HL-60 (cell line): ENCODE measurements around the gene SLCO2A1.

Experiments
- DNase-seq, 2 experiments: peaks; one replicate each; pipeline ENCODE4 v3.0.0-alpha.2; 2010 to 2020; ENCODE audit warnings: low read depth in 1 of 2, low spot score in 1 of 2
- H3K27ac ChIP-seq: fragments of 250-450 bp; sonication (Bioruptor Pico); replicated peaks from 2 replicates; pipeline ENCODE4 v1.5.1; 2020; ENCODE audit warnings: mild to moderate bottlenecking, moderate library complexity
- H3K27me3 ChIP-seq: fragments of 250-450 bp; sonication (Bioruptor Pico); 2 replicates; pipeline ENCODE4 v1.5.1; 2021; ENCODE audit warnings: mild to moderate bottlenecking, moderate library complexity; ENCODE audit not compliant: insufficient read depth, poor library complexity, severe bottlenecking
- H3K4me3 ChIP-seq: replicated peaks from 2 replicates; pipeline ENCODE4 v1.5.1; 2011; ENCODE audit warnings: mild to moderate bottlenecking, control low read depth, low read length; ENCODE audit not compliant: insufficient read depth
- GABPA ChIP-seq: IDR thresholded peaks from 2 replicates; pipeline ENCODE4 v1.6.1; 2012; ENCODE audit warnings: low read depth
- POLR2AphosphoS5 ChIP-seq: IDR thresholded peaks from 2 replicates; pipeline ENCODE4 v1.6.1; 2012; ENCODE audit warnings: low read depth
- SPI1 ChIP-seq: IDR thresholded peaks from 2 replicates; pipeline ENCODE4 v1.6.1; 2012; ENCODE audit warnings: low read depth, mild to moderate bottlenecking, borderline replicate concordance
- TF ChIP-seq, protein P1 (sequence below): IDR thresholded peaks from 2 replicates; pipeline ENCODE4 v1.6.1; 2012; ENCODE audit warnings: low read depth; ENCODE audit not compliant: insufficient replicate concordance
- TF ChIP-seq, protein P2 (sequence below): IDR thresholded peaks from one replicate; pipeline ENCODE4 v1.5.1; 2011; ENCODE audit warnings: low read length, control low read depth, inconsistent platforms; ENCODE audit not compliant: insufficient read depth

Gene SLCO2A1

DNA sequence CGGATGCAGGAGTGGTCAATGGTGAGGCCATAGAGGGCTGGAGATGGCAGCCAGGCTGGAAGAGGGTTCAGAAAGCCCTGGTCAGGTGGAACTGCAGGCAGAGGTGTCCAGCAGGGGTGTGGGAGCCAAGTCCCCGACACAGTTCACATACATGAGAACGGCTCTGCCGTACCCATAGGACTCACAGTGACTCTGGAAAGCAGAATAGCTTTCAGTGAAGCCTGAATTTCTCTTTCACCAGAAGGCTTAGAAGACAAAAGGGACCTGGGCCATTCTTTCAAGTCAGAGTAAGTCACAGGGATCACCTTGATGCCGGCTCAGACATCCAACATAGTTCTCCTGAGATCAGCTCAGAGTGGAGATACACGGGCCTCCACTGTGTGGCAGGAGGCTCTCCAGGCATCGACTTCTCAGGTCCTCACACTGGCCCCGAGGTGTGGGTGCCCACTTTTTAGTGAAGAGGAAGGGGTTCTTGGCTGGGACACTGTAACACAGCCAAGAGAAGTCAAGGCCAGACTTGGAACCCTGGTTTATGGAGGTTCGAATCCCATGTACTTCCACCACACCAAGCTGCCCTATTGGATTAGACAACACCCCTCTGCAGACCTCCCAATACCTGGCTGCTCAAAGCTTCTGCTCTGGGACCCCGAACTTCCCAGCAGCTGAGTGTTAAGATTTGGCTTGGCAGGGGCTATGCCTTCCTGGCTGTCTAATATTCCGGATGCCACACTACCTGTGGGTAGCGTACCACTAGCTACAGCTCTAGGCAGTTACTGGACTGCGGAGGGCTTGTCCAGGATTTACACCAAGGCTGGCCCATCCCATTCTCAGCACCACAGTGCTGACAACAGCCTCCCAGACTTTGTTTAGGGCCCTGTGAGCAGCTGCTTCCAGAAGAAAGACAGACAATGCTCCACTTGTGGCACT, 93.6 kb downstream of the SLCO2A1 start:
- H3K27me3 ChIP-seq: no peaks in the 10 kb centered on the region
- DNase-seq: no peak
- TF ChIP-seq POLR2AphosphoS5 (no peak), GABPA (no peak), SPI1 (no peak)
- TF ChIP-seq, protein P1, sequence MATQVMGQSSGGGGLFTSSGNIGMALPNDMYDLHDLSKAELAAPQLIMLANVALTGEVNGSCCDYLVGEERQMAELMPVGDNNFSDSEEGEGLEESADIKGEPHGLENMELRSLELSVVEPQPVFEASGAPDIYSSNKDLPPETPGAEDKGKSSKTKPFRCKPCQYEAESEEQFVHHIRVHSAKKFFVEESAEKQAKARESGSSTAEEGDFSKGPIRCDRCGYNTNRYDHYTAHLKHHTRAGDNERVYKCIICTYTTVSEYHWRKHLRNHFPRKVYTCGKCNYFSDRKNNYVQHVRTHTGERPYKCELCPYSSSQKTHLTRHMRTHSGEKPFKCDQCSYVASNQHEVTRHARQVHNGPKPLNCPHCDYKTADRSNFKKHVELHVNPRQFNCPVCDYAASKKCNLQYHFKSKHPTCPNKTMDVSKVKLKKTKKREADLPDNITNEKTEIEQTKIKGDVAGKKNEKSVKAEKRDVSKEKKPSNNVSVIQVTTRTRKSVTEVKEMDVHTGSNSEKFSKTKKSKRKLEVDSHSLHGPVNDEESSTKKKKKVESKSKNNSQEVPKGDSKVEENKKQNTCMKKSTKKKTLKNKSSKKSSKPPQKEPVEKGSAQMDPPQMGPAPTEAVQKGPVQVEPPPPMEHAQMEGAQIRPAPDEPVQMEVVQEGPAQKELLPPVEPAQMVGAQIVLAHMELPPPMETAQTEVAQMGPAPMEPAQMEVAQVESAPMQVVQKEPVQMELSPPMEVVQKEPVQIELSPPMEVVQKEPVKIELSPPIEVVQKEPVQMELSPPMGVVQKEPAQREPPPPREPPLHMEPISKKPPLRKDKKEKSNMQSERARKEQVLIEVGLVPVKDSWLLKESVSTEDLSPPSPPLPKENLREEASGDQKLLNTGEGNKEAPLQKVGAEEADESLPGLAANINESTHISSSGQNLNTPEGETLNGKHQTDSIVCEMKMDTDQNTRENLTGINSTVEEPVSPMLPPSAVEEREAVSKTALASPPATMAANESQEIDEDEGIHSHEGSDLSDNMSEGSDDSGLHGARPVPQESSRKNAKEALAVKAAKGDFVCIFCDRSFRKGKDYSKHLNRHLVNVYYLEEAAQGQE: no peak
- TF ChIP-seq, protein P2, sequence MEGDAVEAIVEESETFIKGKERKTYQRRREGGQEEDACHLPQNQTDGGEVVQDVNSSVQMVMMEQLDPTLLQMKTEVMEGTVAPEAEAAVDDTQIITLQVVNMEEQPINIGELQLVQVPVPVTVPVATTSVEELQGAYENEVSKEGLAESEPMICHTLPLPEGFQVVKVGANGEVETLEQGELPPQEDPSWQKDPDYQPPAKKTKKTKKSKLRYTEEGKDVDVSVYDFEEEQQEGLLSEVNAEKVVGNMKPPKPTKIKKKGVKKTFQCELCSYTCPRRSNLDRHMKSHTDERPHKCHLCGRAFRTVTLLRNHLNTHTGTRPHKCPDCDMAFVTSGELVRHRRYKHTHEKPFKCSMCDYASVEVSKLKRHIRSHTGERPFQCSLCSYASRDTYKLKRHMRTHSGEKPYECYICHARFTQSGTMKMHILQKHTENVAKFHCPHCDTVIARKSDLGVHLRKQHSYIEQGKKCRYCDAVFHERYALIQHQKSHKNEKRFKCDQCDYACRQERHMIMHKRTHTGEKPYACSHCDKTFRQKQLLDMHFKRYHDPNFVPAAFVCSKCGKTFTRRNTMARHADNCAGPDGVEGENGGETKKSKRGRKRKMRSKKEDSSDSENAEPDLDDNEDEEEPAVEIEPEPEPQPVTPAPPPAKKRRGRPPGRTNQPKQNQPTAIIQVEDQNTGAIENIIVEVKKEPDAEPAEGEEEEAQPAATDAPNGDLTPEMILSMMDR: no peak
- H3K27ac ChIP-seq: no peak overlapping the region
- no peak overlapping the region for H3K4me3 ChIP-seq

DNA sequence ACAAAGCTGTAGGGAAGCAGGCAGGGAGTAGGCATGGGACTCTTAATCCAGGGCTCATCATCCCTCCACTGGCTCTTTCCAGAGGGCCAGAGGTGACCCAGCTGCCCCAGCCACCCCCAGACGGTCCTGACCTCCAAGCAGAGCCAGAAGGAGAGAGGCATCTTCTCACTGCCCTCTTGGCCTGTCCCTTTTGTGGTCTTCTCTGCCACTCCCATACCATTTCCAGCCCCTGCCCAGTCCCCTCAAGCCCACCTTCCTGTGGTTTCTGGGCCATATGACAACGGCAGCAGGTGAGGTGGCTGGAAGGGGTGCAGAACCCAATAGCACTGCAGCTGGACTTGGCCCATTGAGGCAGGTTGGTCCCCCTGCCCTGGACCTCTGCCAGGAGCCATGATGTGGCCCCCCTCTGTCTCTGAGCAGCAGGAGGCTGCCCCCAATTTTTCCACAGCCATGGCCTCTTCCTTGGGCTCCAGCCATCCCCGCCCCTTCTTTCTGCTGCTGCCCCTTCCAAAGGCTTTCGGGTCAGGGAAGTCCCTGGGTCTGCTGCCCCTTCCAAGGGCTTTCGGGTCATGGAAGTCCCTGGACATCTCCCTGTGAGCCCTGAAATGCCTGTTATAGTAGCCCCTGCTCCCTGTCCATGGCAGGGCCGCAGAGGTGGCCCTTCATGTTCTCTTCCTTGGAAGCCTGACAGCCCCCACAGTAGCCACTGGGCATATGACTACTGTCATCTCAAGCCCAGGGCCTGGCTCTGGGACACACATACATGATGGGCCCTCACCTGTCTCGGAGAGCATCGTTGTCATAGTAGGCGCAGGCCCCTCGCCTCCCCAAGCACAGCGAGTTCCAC, 94.5 kb downstream of the SLCO2A1 start:
- H3K27ac ChIP-seq: no peak overlapping the region
- no peaks in the 10 kb centered on the region for H3K27me3 ChIP-seq
- TF ChIP-seq, protein P2: no peak
- TF ChIP-seq POLR2AphosphoS5 (no peak), SPI1 (no peak), GABPA (no peak)
- TF ChIP-seq, protein P1: no peak
- H3K4me3 ChIP-seq: no peak overlapping the region
- no peak for DNase-seq

DNA sequence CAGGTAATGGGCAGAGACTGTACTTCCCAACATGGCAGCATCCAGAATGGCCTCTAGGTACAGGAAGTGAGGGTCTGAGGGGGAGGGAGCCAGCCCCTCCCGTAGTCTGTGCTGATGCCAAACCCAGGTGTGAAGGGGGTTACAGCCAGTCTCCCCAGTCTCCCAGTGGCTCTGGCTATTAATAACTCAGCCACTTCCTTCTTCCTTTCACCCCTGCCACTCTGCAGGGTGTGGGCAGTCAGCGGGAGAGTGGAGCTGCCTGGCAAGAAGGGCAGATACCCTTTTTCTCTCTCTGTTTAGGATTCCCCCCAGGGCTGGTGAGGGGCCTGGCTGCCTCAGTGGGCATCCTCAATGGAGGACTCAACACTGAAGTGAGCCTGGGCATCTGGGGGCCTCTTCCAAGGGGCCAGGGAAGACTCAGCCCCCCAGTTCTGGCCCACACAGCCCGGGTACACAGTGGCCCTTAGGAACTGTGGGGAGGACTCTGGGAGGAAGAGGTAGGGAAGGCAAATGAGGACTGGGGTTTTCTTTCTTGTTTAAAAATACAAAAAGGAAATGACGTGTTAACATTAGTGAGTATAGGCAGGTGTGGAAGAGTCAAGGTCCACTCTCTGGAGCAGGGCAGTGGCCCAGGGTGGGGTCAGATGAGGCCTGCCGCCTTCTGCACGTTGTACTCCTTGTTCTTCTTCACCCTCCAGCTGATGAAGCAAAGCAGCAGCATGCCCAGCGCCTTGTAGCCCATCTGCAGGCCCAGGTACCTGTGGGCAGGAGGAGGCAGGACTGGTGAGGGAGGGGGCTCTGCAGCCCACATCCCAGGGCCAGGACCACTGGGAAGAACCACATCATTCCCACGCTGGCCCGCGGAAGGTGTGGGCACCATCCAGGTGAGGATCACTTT, 95.4 kb downstream of the SLCO2A1 start:
- no peak overlapping the region for H3K27ac ChIP-seq
- TF ChIP-seq POLR2AphosphoS5 (no peak), SPI1 (peak; percentile 41; the same call in 1 of the 2 replicates)
- no peaks in the 10 kb centered on the region for H3K27me3 ChIP-seq
- DNase-seq: no peak
- H3K4me3 ChIP-seq: no peak overlapping the region
